PC-3 (cell line): ENCODE measurements around the gene MORC3. TPM values are rescaled to one million over a fixed set of nuclear protein-coding genes. Genes with fewer than 3 reads are reported as not detected.

ENCODE experiments used
- ATAC-seq: fragments of 200-7000 bp; cut with Tn5 transposase; 2 replicates; pipeline ENCODE4 v1.9.1; 2020; ENCODE audit warnings: mild to moderate bottlenecking, moderate library complexity
- BruUV-seq: library from RNA; stranded (reverse); fragments of 400-500 nt; replicated peaks from 2 replicates; lab custom pipeline; 2021; lab: Mats Ljungman, UMichigan
- CTCF ChIA-PET: fragments of 300-600 bp; sonication (Branson Sonifier 250); formaldehyde crosslinking; loops from one replicate; lab custom pipeline; 2022; ENCODE audit warnings: antibody characterized with exemption; lab: Charles Lee
- POLR2A ChIA-PET: fragments of 300-600 bp; sonication (Branson Sonifier 250); formaldehyde crosslinking; loops from one replicate; lab custom pipeline; 2022; ENCODE audit warnings: antibody characterized with exemption; ENCODE audit not compliant: unreplicated experiment; lab: Charles Lee
- DNase-seq: peaks from one replicate; pipeline ENCODE4 v3.0.0-alpha.2; 2015
- H2AFZ ChIP-seq: fragments of 300-600 bp; sonication (generic); 2 replicates; pipeline ENCODE4 v1.6.0; 2016; ENCODE audit warnings: antibody characterized with exemption, low read length
- H3F3A ChIP-seq: fragments of 300-600 bp; sonication (generic); one replicate; pipeline ENCODE4 v1.6.0; 2017; ENCODE audit warnings: antibody characterized with exemption, low read length, control low read depth, mild to moderate bottlenecking; ENCODE audit not compliant: unreplicated experiment
- H3K27ac ChIP-seq: fragments of 300-600 bp; sonication (generic); 2 replicates; pipeline ENCODE4 v1.5.1; 2016; ENCODE audit warnings: mild to moderate bottlenecking, low read length
- H3K27me3 ChIP-seq: fragments of 300-600 bp; sonication (generic); 2 replicates; pipeline ENCODE4 v1.6.1; 2016; ENCODE audit warnings: low read length, mixed read lengths
- H3K36me3 ChIP-seq: fragments of 300-600 bp; sonication (generic); 2 replicates; pipeline ENCODE4 v1.6.1; 2016; ENCODE audit warnings: low read depth, mixed run types, low read length, mixed read lengths
- H3K4me1 ChIP-seq: fragments of 300-600 bp; sonication (generic); 2 replicates; pipeline ENCODE4 v1.5.1; 2016; ENCODE audit warnings: low read length; ENCODE audit not compliant: insufficient read depth
- H3K4me2 ChIP-seq: fragments of 300-600 bp; sonication (generic); 2 replicates; pipeline ENCODE4 v1.6.0; 2016; ENCODE audit warnings: low read length
- H3K4me3 ChIP-seq: fragments of 300-600 bp; sonication (generic); 2 replicates; pipeline ENCODE4 v1.5.1; 2016; ENCODE audit warnings: mild to moderate bottlenecking, low read length, mixed read lengths
- H3K79me2 ChIP-seq: fragments of 300-600 bp; sonication (generic); 2 replicates; pipeline ENCODE4 v1.6.1; 2017; ENCODE audit warnings: low read length, mixed read lengths
- H3K9ac ChIP-seq: fragments of 300-600 bp; sonication (generic); 2 replicates; pipeline ENCODE4 v1.6.0; 2016; ENCODE audit warnings: mild to moderate bottlenecking, low read length
- H3K9me2 ChIP-seq: fragments of 300-600 bp; sonication (generic); replicated peaks from 2 replicates; pipeline ENCODE4 v1.6.1; 2016; ENCODE audit warnings: mixed run types, low read length, mixed read lengths
- H3K9me3 ChIP-seq: fragments of 300-600 bp; sonication (generic); 2 replicates; pipeline ENCODE4 v1.6.1; 2016; ENCODE audit warnings: low read length, mixed read lengths
- H4K20me1 ChIP-seq: fragments of 300-600 bp; sonication (generic); 2 replicates; pipeline ENCODE4 v1.6.1; 2016; ENCODE audit warnings: low read length, mixed read lengths
- EZH2 ChIP-seq: fragments of 300-600 bp; sonication (generic); IDR thresholded peaks from one replicate; pipeline ENCODE4 v1.6.1; 2017; ENCODE audit warnings: antibody characterized with exemption, mild to moderate bottlenecking, low read length; ENCODE audit not compliant: unreplicated experiment
- EZH2phosphoT487 ChIP-seq: fragments of 300-600 bp; sonication (generic); IDR thresholded peaks from 2 replicates; pipeline ENCODE4 v1.6.1; 2018; ENCODE audit warnings: mild to moderate bottlenecking, antibody characterized with exemption, low read length, borderline replicate concordance
- intact Hi-C: fragments of 100-400 bp; cut with micrococcal nuclease; formaldehyde crosslinking; loops from 2 replicates; pipeline ENCODE4 v1.9.0; 2023
- total RNA-seq: library from RNA; depleted of rRNA; stranded (reverse); fragments of >200 nt; gene quantifications from 2 replicates; pipeline ENCODE4 v1.2.3, GENCODE V29; 2014
- TF ChIP-seq, protein P1 (sequence below): fragments of 300-600 bp; sonication (generic); conservative IDR thresholded peaks from 2 replicates; pipeline ENCODE4 v1.5.1; 2017; ENCODE audit warnings: antibody characterized with exemption, low read depth, mild to moderate bottlenecking, low read length

MORC3 gene
- total RNA-seq, 1 experiment from 2014 or later: 23.0 TPM

DNA sequence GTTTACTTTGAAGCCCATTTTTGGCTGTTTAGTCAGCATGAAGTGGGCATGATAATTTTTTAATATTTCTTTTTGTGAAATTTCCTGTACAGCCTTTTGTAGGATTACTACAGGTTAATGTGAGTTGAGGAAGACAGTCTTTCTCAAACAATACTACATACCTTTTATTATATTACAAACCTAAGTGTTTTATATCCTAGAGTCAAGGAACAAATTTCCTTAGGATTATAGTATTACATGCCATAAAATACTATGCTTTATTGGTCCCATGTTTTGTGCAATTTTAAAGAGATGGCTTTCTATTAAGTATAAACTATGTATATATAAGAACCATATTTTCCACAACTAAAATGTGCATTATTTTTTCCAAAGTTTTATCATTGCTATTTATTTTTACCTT lies 56.0 kb downstream of the MORC3 start:
- Histone ChIP-seq H4K20me1 (no peaks in the 10 kb centered on the region), H3K9me2 (no peaks in the 10 kb centered on the region), H3K9ac (no peak overlapping the region), H3K79me2 (no peaks in the 10 kb centered on the region), H2AFZ (no peak overlapping the region), H3K4me2 (no peak overlapping the region), H3F3A (no peaks in the 10 kb centered on the region), H3K4me3 (no peak overlapping the region), H3K4me1 (no peaks in the 10 kb centered on the region), H3K27ac (no peak overlapping the region), H3K36me3 (peaks cover 47% of the 10 kb centered on the region), H3K27me3 (no peaks in the 10 kb centered on the region), H3K9me3 (no peaks in the 10 kb centered on the region)
- no peak for TF ChIP-seq EZH2
- no peak for TF ChIP-seq EZH2phosphoT487
- TF ChIP-seq, protein P1, sequence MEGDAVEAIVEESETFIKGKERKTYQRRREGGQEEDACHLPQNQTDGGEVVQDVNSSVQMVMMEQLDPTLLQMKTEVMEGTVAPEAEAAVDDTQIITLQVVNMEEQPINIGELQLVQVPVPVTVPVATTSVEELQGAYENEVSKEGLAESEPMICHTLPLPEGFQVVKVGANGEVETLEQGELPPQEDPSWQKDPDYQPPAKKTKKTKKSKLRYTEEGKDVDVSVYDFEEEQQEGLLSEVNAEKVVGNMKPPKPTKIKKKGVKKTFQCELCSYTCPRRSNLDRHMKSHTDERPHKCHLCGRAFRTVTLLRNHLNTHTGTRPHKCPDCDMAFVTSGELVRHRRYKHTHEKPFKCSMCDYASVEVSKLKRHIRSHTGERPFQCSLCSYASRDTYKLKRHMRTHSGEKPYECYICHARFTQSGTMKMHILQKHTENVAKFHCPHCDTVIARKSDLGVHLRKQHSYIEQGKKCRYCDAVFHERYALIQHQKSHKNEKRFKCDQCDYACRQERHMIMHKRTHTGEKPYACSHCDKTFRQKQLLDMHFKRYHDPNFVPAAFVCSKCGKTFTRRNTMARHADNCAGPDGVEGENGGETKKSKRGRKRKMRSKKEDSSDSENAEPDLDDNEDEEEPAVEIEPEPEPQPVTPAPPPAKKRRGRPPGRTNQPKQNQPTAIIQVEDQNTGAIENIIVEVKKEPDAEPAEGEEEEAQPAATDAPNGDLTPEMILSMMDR: no peak
- CTCF ChIA-PET: no interaction called here
- POLR2A ChIA-PET: no interaction called here
- DNase-seq (no peak), ATAC-seq (no peak)
- intact Hi-C loops: no loop called here
- BruUV-seq: no TSS peak

DNA sequence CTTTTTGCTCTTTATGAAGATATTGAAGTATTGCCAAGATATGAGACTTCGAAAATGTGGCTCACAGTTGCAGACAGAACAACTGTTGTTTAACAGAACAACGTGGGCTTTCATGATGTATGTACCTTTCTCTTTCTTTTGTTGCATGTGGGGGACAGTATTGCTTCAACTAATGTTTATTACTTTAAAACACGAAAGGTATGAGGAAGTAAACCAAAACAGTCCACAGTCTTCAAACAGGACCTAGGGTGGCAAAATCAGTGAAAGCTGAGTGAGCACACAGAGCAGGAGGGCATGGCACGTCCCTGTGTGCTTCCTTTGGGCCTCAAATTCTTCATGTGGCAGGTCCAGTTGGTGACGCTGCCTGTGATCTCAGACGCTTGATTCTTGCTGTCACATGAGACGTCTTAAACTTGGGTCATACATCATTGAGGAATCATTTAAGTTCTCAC lies 57.4 kb downstream of the MORC3 start:
- Histone ChIP-seq H3K79me2 (no peaks in the 10 kb centered on the region), H3K27ac (no peak overlapping the region), H2AFZ (no peak overlapping the region), H3K4me2 (no peak overlapping the region), H3K36me3 (peaks cover 35% of the 10 kb centered on the region), H3K9me2 (no peaks in the 10 kb centered on the region), H3K9ac (no peak overlapping the region), H3K9me3 (no peaks in the 10 kb centered on the region), H3K27me3 (no peaks in the 10 kb centered on the region), H3K4me1 (peaks cover 9% of the 10 kb centered on the region), H3F3A (no peaks in the 10 kb centered on the region), H3K4me3 (no peak overlapping the region), H4K20me1 (no peaks in the 10 kb centered on the region)
- ATAC-seq (no peak), DNase-seq (no peak)
- BruUV-seq: no TSS peak
- intact Hi-C loops: no loop called here
- TF ChIP-seq EZH2 (no peak), EZH2phosphoT487 (no peak)
- TF ChIP-seq, protein P1: no peak
- POLR2A ChIA-PET: no interaction called here
- CTCF ChIA-PET: no interaction called here

DNA sequence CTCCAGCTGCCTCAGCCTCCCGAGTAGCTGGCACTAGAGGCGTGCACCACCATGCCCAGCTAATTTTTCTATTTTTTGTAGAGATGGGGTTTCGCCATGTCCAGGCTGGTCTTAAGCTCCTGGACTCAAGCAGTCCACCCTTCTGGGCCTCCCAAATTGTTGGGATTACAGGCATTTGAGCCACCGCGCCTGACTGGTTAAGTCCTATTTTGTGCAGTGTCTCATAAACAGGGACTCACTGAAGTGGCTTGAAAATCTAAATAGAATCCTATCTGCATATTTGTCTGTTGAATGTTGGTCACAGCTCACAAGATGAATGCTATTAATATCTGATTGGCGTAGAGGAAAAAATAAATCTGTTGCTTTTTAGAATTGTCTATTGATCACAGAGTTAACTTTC lies 59.3 kb downstream of the MORC3 start:
- H3F3A ChIP-seq: no peaks in the 10 kb centered on the region
- no peak overlapping the region for H3K4me3 ChIP-seq
- no peak overlapping the region for H2AFZ ChIP-seq
- peaks cover 9% of the 10 kb centered on the region for H3K4me1 ChIP-seq
- ChIA-PET CTCF (no interaction called here), POLR2A (interaction anchor here (0.6 kb wide), 1 partner anchor 168 kb away, joined by 3 read pairs; no protein-coding TSS in a partner anchor)
- H3K9ac ChIP-seq: no peak overlapping the region
- no peaks in the 10 kb centered on the region for H3K79me2 ChIP-seq
- intact Hi-C loops: no loop called here
- no TSS peak for BruUV-seq
- no peak for TF ChIP-seq EZH2phosphoT487
- TF ChIP-seq, protein P1: no peak
- no peak for TF ChIP-seq EZH2
- DNase-seq: no peak
- H4K20me1 ChIP-seq: no peaks in the 10 kb centered on the region
- no peak overlapping the region for H3K27ac ChIP-seq
- peaks cover 23% of the 10 kb centered on the region for H3K36me3 ChIP-seq
- H3K9me3 ChIP-seq: no peaks in the 10 kb centered on the region
- no peaks in the 10 kb centered on the region for H3K27me3 ChIP-seq
- no peaks in the 10 kb centered on the region for H3K9me2 ChIP-seq
- ATAC-seq: no peak
- no peak overlapping the region for H3K4me2 ChIP-seq
